Stomach (tissue), 4 donors: ENCODE data around the gene CKMT2.

ENCODE experiments used
- EP300 ChIP-seq: sonication (generic); formaldehyde crosslinking; IDR thresholded peaks from one replicate; pipeline ENCODE4 v1.6.1; 2017; ENCODE audit warnings: antibody characterized with exemption
- POLR2A ChIP-seq, 4 donors: fragments of 450-650 bp; IDR thresholded peaks; one replicate each; pipeline ENCODE4 v1.6.1; 2016; ENCODE audit warnings: antibody characterized with exemption in 4 of 4, control low read depth in 2 of 4, mild to moderate bottlenecking in 1 of 4, moderate library complexity in 1 of 4
- POLR2AphosphoS5 ChIP-seq, 3 donors: sonication (generic); formaldehyde crosslinking; IDR thresholded peaks; one replicate each; pipeline ENCODE4 v1.6.1; 2016; ENCODE audit warnings: antibody characterized with exemption in 3 of 3
- TF ChIP-seq, protein P1 (sequence below), 7 experiments: fragments of 450-650 bp in 4 of 7; fragments of 200-600 bp in 3 of 7; sonication (generic) in 3 of 7; IDR thresholded peaks; one replicate each; pipeline ENCODE4 v1.5.1; 2016 to 2019; ENCODE audit warnings: antibody characterized with exemption in 7 of 7, control low read depth in 2 of 7, mild to moderate bottlenecking in 1 of 7

DNA sequence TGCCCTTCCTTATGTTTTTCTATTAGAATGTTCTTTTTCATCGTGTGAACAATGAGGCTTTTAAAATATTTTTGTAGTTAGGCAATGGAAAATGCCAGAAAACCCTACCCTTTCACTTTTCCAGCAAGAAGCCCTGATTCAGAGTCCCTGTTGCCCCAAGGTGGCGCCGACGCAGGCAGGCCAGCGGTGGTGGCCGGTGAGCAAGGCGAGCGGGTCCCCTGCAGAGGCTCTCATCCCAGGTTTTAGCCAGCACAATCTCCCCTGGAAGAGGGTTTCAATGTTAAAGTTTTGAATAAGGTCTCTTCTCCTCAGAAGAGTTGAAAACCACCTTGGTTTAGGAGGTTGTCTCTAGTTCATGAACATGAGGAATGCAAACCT, 40.8 kb upstream of the CKMT2 start:
- TF ChIP-seq, protein P1, sequence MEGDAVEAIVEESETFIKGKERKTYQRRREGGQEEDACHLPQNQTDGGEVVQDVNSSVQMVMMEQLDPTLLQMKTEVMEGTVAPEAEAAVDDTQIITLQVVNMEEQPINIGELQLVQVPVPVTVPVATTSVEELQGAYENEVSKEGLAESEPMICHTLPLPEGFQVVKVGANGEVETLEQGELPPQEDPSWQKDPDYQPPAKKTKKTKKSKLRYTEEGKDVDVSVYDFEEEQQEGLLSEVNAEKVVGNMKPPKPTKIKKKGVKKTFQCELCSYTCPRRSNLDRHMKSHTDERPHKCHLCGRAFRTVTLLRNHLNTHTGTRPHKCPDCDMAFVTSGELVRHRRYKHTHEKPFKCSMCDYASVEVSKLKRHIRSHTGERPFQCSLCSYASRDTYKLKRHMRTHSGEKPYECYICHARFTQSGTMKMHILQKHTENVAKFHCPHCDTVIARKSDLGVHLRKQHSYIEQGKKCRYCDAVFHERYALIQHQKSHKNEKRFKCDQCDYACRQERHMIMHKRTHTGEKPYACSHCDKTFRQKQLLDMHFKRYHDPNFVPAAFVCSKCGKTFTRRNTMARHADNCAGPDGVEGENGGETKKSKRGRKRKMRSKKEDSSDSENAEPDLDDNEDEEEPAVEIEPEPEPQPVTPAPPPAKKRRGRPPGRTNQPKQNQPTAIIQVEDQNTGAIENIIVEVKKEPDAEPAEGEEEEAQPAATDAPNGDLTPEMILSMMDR (IDR thresholded peaks at IDR 0.05), result no peak
- TF ChIP-seq POLR2AphosphoS5 (IDR thresholded peaks at IDR 0.05), result no peak
- TF ChIP-seq POLR2A (IDR thresholded peaks at IDR 0.05), result no peak
- TF ChIP-seq EP300, result no peak
